GM23338 (cell line): ENCODE data around the gene BLOC1S1. TPM values are rescaled to one million over a fixed set of nuclear protein-coding genes. Genes with fewer than 3 reads are reported as not detected.

Experiments used
- ATAC-seq: fragments of 200-7000 bp; cut with Tn5 transposase; 3 replicates; pipeline ENCODE4 v1.9.1; 2020
- DNase-seq: peaks from one replicate; pipeline ENCODE4 v3.0.0-alpha.2; 2015; ENCODE audit warnings: low spot score
- H2AFZ ChIP-seq: fragments of 200-600 bp; sonication (generic); 2 replicates; pipeline ENCODE4 v1.8.0; 2016; ENCODE audit warnings: antibody characterized with exemption, mild to moderate bottlenecking, moderate library complexity
- H3F3A ChIP-seq: fragments of 200-600 bp; sonication (generic); replicated peaks from 2 replicates; pipeline ENCODE4 v1.8.0; 2017; ENCODE audit warnings: antibody characterized with exemption, mixed run types, low read depth
- H3K27ac ChIP-seq: fragments of 200-600 bp; sonication (generic); 2 replicates; pipeline ENCODE4 v1.6.1; 2016; ENCODE audit warnings: low read depth
- H3K27me3 ChIP-seq: fragments of 200-600 bp; sonication (generic); 2 replicates; pipeline ENCODE4 v1.8.0; 2016; ENCODE audit warnings: mild to moderate bottlenecking, mixed run types, moderate library complexity; ENCODE audit not compliant: insufficient read depth
- H3K36me3 ChIP-seq: fragments of 200-600 bp; sonication (generic); 2 replicates; pipeline ENCODE4 v1.8.0; 2016; ENCODE audit warnings: mild to moderate bottlenecking; ENCODE audit not compliant: insufficient read depth
- H3K4me1 ChIP-seq: fragments of 200-600 bp; sonication (generic); 2 replicates; pipeline ENCODE4 v1.8.0; 2016; ENCODE audit warnings: mild to moderate bottlenecking, moderate library complexity; ENCODE audit not compliant: insufficient read depth
- H3K4me2 ChIP-seq: fragments of 200-600 bp; sonication (generic); 2 replicates; pipeline ENCODE4 v1.7.1; 2017; ENCODE audit warnings: mixed run types
- H3K4me3 ChIP-seq: fragments of 200-600 bp; sonication (generic); 2 replicates; pipeline ENCODE4 v1.6.1; 2016; ENCODE audit warnings: mixed run types
- H3K79me2 ChIP-seq: fragments of 200-600 bp; sonication (generic); replicated peaks from 2 replicates; pipeline ENCODE4 v1.8.0; 2017; ENCODE audit warnings: mild to moderate bottlenecking; ENCODE audit not compliant: insufficient read depth
- H3K9me2 ChIP-seq: fragments of 200-600 bp; sonication (generic); 2 replicates; pipeline ENCODE4 v1.8.0; 2017; ENCODE audit not compliant: insufficient read depth
- H4K20me1 ChIP-seq: fragments of 200-600 bp; sonication (generic); replicated peaks from 2 replicates; pipeline ENCODE4 v1.8.0; 2017; ENCODE audit warnings: mild to moderate bottlenecking; ENCODE audit not compliant: insufficient read depth
- H3K27ac Mint-ChIP-seq: 2 replicates; pipeline ENCODE4 v1.8.0; 2020; ENCODE audit warnings: inconsistent platforms, mild to moderate bottlenecking, moderate library complexity, mixed read lengths
- H3K27me3 Mint-ChIP-seq: 3 replicates; pipeline ENCODE4 v1.8.0; 2022; ENCODE audit warnings: low read depth, mild to moderate bottlenecking, moderate library complexity, mixed read lengths, inconsistent platforms; ENCODE audit not compliant: insufficient read depth, poor library complexity
- H3K36me3 Mint-ChIP-seq: 3 replicates; pipeline ENCODE4 v1.8.0; 2021; ENCODE audit warnings: low read depth, mild to moderate bottlenecking, inconsistent platforms, moderate library complexity, mixed read lengths
- H3K4me1 Mint-ChIP-seq: 3 replicates; pipeline ENCODE4 v1.8.0; 2020; ENCODE audit warnings: mild to moderate bottlenecking, inconsistent platforms, mixed read lengths
- H3K4me3 Mint-ChIP-seq: 3 replicates; pipeline ENCODE4 v1.8.0; 2021; ENCODE audit warnings: moderate library complexity, mild to moderate bottlenecking, inconsistent platforms, mixed read lengths
- H3K9me3 Mint-ChIP-seq: 3 replicates; pipeline ENCODE4 v1.8.0; 2020; ENCODE audit warnings: moderate library complexity, mild to moderate bottlenecking, inconsistent platforms, mixed read lengths
- EZH2 ChIP-seq: fragments of 200-600 bp; sonication (generic); IDR thresholded peaks from one replicate; pipeline ENCODE4 v1.8.0; 2017; ENCODE audit warnings: antibody characterized with exemption, mild to moderate bottlenecking, low read depth; ENCODE audit not compliant: unreplicated experiment
- EZH2phosphoT487 ChIP-seq: fragments of 200-600 bp; sonication (generic); IDR thresholded peaks from one replicate; pipeline ENCODE4 v1.8.1; 2018; ENCODE audit warnings: antibody characterized with exemption; ENCODE audit not compliant: unreplicated experiment
- JUNB ChIP-seq: IDR thresholded peaks from one replicate; pipeline ENCODE4 v1.6.1; 2016; ENCODE audit warnings: antibody characterized with exemption; ENCODE audit not compliant: unreplicated experiment
- STAT1 ChIP-seq: IDR thresholded peaks from one replicate; pipeline ENCODE4 v1.6.1; 2016; ENCODE audit warnings: antibody characterized with exemption; ENCODE audit not compliant: unreplicated experiment
- ZNF331 ChIP-seq: fragments of 250-450 bp; sonication (Bioruptor Pico); IDR thresholded peaks from 2 replicates; pipeline ENCODE4 v1.5.0; 2020; ENCODE audit warnings: low read depth, mild to moderate bottlenecking, moderate library complexity
- polyA plus RNA-seq: library from polyadenylated mRNA; unstranded; fragments of >200 nt; fragmentation: Nextera tagmentation; extraction: Ambion mirVana; gene quantifications from 2 replicates; pipeline ENCODE4 v1.2.1, GENCODE V29; 2016
- total RNA-seq: library from RNA; depleted of rRNA; stranded (reverse); fragments of >200 nt; shearing (Covaris generic); gene quantifications from 2 replicates; pipeline ENCODE4 v1.2.3, GENCODE V29; 2014
- TF ChIP-seq, protein P1 (sequence below), 2 experiments: fragments of 200-600 bp in 1 of 2; sonication (generic) in 1 of 2; conservative IDR thresholded peaks; 2 replicates each; pipeline versions ENCODE4 v1.5.1 to v1.6.1; 2016 to 2017; ENCODE audit warnings: antibody characterized with exemption in 2 of 2, low read depth in 2 of 2, mild to moderate bottlenecking in 2 of 2, moderate library complexity in 1 of 2
- TF ChIP-seq, protein P2 (sequence below): IDR thresholded peaks from 2 replicates; pipeline ENCODE4 v1.6.1; 2016; ENCODE audit warnings: antibody characterized with exemption
- TF ChIP-seq, protein P3 (sequence below): fragments of 250-450 bp; sonication (Bioruptor Pico); IDR thresholded peaks from 2 replicates; pipeline ENCODE4 v1.5.0; 2020; ENCODE audit warnings: mild to moderate bottlenecking, moderate library complexity
- TF ChIP-seq, protein P4 (sequence below): IDR thresholded peaks from one replicate; pipeline ENCODE4 v1.6.1; 2018; ENCODE audit warnings: antibody characterized with exemption; ENCODE audit not compliant: unreplicated experiment

The BLOC1S1 gene
- total and polyA plus RNA-seq, 2 experiments from 2014 or later: 68.3 to 174 TPM

DNA sequence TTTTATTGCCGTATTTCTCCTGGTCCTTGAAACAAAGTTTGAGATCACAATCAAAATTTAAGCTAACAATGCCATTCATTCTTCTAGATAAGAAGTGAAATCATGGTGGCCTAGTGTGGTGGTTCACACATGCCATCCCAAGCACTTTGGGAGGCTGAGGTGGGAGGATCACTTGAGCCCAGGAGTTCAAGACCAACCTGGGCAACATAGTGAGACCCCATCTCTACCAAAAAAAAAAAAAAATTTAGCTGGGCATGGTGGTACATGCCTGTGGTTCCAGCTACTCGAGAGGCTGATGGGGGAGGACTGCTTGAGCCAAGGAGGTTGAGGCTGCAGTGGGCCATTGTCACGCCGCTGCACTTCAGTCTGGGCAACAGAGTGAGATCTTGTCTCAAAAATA, 51.3 kb downstream of the BLOC1S1 start:
- H3K27ac ChIP-seq: no peak overlapping the region
- H3K4me2 ChIP-seq: no peak overlapping the region
- H3K4me3 Mint-ChIP-seq: no peak overlapping the region; the same call in 2 of the 3 replicates
- H3K4me1 ChIP-seq: peaks cover 4% of the 10 kb centered on the region; the same call in 1 of the 2 replicates
- H3K27me3 ChIP-seq: no peaks in the 10 kb centered on the region
- ATAC-seq: no peak
- H3K36me3 Mint-ChIP-seq: peaks cover 31% of the 10 kb centered on the region
- H3K4me1 Mint-ChIP-seq: peaks cover 13% of the 10 kb centered on the region; the same call in 2 of the 3 replicates
- no peak overlapping the region for H3K27ac Mint-ChIP-seq
- no peak overlapping the region for H3K4me3 ChIP-seq
- peaks cover 30% of the 10 kb centered on the region; the same call in 1 of the 2 replicates for H4K20me1 ChIP-seq
- H3K27me3 Mint-ChIP-seq: peaks cover 8% of the 10 kb centered on the region
- H3F3A ChIP-seq: peaks cover 3% of the 10 kb centered on the region; the same call in 1 of the 2 replicates
- no peak for DNase-seq
- TF ChIP-seq STAT1 (no peak), EZH2 (no peak), JUNB (no peak), EZH2phosphoT487 (no peak), ZNF331 (CRISPR knock-in tag) (no peak)
- TF ChIP-seq, protein P1, sequence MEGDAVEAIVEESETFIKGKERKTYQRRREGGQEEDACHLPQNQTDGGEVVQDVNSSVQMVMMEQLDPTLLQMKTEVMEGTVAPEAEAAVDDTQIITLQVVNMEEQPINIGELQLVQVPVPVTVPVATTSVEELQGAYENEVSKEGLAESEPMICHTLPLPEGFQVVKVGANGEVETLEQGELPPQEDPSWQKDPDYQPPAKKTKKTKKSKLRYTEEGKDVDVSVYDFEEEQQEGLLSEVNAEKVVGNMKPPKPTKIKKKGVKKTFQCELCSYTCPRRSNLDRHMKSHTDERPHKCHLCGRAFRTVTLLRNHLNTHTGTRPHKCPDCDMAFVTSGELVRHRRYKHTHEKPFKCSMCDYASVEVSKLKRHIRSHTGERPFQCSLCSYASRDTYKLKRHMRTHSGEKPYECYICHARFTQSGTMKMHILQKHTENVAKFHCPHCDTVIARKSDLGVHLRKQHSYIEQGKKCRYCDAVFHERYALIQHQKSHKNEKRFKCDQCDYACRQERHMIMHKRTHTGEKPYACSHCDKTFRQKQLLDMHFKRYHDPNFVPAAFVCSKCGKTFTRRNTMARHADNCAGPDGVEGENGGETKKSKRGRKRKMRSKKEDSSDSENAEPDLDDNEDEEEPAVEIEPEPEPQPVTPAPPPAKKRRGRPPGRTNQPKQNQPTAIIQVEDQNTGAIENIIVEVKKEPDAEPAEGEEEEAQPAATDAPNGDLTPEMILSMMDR (conservative IDR thresholded peaks at IDR 0.05; ENCODE audit: low read depth in 2 of 2): no peak
- TF ChIP-seq, protein P2, sequence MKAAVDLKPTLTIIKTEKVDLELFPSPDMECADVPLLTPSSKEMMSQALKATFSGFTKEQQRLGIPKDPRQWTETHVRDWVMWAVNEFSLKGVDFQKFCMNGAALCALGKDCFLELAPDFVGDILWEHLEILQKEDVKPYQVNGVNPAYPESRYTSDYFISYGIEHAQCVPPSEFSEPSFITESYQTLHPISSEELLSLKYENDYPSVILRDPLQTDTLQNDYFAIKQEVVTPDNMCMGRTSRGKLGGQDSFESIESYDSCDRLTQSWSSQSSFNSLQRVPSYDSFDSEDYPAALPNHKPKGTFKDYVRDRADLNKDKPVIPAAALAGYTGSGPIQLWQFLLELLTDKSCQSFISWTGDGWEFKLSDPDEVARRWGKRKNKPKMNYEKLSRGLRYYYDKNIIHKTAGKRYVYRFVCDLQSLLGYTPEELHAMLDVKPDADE: no peak
- TF ChIP-seq, protein P3, sequence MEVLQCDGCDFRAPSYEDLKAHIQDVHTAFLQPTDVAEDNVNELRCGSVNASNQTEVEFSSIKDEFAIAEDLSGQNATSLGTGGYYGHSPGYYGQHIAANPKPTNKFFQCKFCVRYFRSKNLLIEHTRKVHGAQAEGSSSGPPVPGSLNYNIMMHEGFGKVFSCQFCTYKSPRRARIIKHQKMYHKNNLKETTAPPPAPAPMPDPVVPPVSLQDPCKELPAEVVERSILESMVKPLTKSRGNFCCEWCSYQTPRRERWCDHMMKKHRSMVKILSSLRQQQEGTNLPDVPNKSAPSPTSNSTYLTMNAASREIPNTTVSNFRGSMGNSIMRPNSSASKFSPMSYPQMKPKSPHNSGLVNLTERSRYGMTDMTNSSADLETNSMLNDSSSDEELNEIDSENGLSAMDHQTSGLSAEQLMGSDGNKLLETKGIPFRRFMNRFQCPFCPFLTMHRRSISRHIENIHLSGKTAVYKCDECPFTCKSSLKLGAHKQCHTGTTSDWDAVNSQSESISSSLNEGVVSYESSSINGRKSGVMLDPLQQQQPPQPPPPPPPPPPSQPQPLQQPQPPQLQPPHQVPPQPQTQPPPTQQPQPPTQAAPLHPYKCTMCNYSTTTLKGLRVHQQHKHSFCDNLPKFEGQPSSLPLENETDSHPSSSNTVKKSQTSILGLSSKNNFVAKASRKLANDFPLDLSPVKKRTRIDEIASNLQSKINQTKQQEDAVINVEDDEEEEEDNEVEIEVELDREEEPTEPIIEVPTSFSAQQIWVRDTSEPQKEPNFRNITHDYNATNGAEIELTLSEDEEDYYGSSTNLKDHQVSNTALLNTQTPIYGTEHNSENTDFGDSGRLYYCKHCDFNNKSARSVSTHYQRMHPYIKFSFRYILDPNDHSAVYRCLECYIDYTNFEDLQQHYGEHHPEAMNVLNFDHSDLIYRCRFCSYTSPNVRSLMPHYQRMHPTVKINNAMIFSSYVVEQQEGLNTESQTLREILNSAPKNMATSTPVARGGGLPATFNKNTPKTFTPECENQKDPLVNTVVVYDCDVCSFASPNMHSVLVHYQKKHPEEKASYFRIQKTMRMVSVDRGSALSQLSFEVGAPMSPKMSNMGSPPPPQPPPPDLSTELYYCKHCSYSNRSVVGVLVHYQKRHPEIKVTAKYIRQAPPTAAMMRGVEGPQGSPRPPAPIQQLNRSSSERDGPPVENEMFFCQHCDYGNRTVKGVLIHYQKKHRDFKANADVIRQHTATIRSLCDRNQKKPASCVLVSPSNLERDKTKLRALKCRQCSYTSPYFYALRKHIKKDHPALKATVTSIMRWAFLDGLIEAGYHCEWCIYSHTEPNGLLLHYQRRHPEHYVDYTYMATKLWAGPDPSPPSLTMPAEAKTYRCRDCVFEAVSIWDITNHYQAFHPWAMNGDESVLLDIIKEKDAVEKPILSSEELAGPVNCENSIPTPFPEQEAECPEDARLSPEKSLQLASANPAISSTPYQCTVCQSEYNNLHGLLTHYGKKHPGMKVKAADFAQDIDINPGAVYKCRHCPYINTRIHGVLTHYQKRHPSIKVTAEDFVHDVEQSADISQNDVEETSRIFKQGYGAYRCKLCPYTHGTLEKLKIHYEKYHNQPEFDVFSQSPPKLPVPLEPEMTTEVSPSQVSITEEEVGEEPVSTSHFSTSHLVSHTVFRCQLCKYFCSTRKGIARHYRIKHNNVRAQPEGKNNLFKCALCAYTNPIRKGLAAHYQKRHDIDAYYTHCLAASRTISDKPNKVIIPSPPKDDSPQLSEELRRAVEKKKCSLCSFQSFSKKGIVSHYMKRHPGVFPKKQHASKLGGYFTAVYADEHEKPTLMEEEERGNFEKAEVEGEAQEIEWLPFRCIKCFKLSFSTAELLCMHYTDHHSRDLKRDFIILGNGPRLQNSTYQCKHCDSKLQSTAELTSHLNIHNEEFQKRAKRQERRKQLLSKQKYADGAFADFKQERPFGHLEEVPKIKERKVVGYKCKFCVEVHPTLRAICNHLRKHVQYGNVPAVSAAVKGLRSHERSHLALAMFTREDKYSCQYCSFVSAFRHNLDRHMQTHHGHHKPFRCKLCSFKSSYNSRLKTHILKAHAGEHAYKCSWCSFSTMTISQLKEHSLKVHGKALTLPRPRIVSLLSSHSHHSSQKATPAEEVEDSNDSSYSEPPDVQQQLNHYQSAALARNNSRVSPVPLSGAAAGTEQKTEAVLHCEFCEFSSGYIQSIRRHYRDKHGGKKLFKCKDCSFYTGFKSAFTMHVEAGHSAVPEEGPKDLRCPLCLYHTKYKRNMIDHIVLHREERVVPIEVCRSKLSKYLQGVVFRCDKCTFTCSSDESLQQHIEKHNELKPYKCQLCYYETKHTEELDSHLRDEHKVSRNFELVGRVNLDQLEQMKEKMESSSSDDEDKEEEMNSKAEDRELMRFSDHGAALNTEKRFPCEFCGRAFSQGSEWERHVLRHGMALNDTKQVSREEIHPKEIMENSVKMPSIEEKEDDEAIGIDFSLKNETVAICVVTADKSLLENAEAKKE (CRISPR knock-in tag): no peak
- TF ChIP-seq, protein P4, sequence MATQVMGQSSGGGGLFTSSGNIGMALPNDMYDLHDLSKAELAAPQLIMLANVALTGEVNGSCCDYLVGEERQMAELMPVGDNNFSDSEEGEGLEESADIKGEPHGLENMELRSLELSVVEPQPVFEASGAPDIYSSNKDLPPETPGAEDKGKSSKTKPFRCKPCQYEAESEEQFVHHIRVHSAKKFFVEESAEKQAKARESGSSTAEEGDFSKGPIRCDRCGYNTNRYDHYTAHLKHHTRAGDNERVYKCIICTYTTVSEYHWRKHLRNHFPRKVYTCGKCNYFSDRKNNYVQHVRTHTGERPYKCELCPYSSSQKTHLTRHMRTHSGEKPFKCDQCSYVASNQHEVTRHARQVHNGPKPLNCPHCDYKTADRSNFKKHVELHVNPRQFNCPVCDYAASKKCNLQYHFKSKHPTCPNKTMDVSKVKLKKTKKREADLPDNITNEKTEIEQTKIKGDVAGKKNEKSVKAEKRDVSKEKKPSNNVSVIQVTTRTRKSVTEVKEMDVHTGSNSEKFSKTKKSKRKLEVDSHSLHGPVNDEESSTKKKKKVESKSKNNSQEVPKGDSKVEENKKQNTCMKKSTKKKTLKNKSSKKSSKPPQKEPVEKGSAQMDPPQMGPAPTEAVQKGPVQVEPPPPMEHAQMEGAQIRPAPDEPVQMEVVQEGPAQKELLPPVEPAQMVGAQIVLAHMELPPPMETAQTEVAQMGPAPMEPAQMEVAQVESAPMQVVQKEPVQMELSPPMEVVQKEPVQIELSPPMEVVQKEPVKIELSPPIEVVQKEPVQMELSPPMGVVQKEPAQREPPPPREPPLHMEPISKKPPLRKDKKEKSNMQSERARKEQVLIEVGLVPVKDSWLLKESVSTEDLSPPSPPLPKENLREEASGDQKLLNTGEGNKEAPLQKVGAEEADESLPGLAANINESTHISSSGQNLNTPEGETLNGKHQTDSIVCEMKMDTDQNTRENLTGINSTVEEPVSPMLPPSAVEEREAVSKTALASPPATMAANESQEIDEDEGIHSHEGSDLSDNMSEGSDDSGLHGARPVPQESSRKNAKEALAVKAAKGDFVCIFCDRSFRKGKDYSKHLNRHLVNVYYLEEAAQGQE: no peak
- peaks cover 19% of the 10 kb centered on the region for H3K79me2 ChIP-seq
- no peak overlapping the region for H2AFZ ChIP-seq
- H3K9me3 Mint-ChIP-seq: no peaks in the 10 kb centered on the region
- H3K36me3 ChIP-seq: peaks cover 14% of the 10 kb centered on the region
- no peaks in the 10 kb centered on the region for H3K9me2 ChIP-seq
